Measurements from ENCODE around the gene STK17B.
A peak's percentile ranks its signal among the peaks of the same experiment; 100 is the strongest.

Gene STK17B

DNA sequence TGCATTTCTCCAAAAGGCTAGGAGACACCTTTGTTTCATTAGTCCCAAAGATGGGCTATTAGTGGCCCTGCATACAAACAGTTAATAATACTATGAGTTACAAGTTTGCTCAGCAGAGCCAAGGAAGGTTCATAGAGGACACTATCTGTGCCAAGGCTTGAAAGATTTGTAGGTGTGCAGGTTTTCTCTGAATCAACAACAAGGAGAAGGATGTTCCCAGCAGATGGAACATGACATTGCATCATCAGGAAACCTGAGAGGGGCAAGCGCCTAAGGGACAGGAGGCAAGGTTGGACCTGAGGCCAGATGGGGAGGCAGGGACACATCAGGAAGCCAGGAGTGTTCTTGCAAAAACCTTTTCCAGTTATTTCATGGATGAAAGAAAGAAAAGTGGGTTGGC is 35.4 kb upstream of the STK17B start:
- Histone ChIP-seq H2AFZ (ENCODE audit: low read length) (peak overlapping the region; percentile 51), H3K9me3 (ENCODE audit: insufficient read depth, low read depth, low read length) (no peaks in the 10 kb centered on the region), H4K20me1 (ENCODE audit: insufficient read depth, low read length, poor library complexity, severe bottlenecking) (no peaks in the 10 kb centered on the region), H3K9ac (ENCODE audit: low read depth, low read length, poor library complexity, severe bottlenecking) (no peak overlapping the region), H3K4me2 (ENCODE audit: low read depth, low read length, poor library complexity, severe bottlenecking) (no peak overlapping the region), H3K27me3 (ENCODE audit: insufficient read depth, low read length, poor library complexity, severe bottlenecking) (no peaks in the 10 kb centered on the region), H3K36me3 (ENCODE audit: insufficient read depth, low read length) (no peaks in the 10 kb centered on the region), H3K79me2 (ENCODE audit: insufficient read depth, low read length) (no peaks in the 10 kb centered on the region), H3K4me3 (ENCODE audit: low read length, poor library complexity, severe bottlenecking) (no peak overlapping the region), H3F3A (ENCODE audit: low read depth) (peaks cover 6% of the 10 kb centered on the region; the same call in 1 of the 2 replicates), H3K9me2 (replicated peaks; ENCODE audit: low read depth, low read length) (no peaks in the 10 kb centered on the region), H3K4me1 (ENCODE audit: insufficient read depth, low read length, poor library complexity, severe bottlenecking) (peaks cover 39% of the 10 kb centered on the region)
- TF ChIP-seq EZH2phosphoT487 (IDR thresholded peaks at IDR 0.05; ENCODE audit: borderline replicate concordance), result no peak
- TF ChIP-seq, protein P1, sequence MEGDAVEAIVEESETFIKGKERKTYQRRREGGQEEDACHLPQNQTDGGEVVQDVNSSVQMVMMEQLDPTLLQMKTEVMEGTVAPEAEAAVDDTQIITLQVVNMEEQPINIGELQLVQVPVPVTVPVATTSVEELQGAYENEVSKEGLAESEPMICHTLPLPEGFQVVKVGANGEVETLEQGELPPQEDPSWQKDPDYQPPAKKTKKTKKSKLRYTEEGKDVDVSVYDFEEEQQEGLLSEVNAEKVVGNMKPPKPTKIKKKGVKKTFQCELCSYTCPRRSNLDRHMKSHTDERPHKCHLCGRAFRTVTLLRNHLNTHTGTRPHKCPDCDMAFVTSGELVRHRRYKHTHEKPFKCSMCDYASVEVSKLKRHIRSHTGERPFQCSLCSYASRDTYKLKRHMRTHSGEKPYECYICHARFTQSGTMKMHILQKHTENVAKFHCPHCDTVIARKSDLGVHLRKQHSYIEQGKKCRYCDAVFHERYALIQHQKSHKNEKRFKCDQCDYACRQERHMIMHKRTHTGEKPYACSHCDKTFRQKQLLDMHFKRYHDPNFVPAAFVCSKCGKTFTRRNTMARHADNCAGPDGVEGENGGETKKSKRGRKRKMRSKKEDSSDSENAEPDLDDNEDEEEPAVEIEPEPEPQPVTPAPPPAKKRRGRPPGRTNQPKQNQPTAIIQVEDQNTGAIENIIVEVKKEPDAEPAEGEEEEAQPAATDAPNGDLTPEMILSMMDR (conservative IDR thresholded peaks at IDR 0.05; ENCODE audit: low read length), result no peak

DNA sequence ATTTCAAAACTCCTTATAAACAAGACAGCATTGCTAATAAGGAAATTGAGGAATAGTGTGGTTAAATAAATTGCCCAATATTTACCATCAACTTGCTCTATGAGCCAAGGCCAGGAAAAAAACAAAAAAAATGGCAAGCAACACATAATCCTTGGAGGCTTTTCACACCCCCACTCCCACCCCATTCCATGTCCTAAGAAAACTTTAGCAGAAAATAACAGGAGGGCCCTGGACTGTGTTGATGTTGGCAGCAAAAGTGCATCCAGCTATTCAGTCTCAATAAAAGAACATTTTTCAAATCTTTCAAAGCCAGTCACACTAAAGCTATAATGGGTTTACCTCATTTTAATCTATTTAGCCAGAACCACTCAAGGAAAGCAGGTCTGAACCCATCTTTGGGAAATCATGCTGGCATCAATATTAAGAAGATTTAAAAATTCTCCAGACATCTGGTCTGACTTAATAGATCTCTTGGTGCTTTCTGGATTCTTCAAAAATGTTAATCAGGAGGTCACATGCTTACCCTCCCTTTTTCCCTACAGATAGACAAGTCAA is 34.6 kb upstream of the STK17B start:
- H3K4me3 ChIP-seq (ENCODE audit: low read length, poor library complexity, severe bottlenecking), result no peak overlapping the region
- H2AFZ ChIP-seq (ENCODE audit: low read length), result peak overlapping the region; percentile 51; the same call in 1 of the 2 replicates
- peaks cover 41% of the 10 kb centered on the region for H3K4me1 ChIP-seq (ENCODE audit: insufficient read depth, low read length, poor library complexity, severe bottlenecking)
- no peaks in the 10 kb centered on the region for H3K79me2 ChIP-seq (ENCODE audit: insufficient read depth, low read length)
- peaks cover 1% of the 10 kb centered on the region; the same call in 1 of the 2 replicates for H3F3A ChIP-seq (ENCODE audit: low read depth)
- H3K36me3 ChIP-seq (ENCODE audit: insufficient read depth, low read length), result no peaks in the 10 kb centered on the region
- H3K9me3 ChIP-seq (ENCODE audit: insufficient read depth, low read depth, low read length), result no peaks in the 10 kb centered on the region
- no peak overlapping the region for H3K9ac ChIP-seq (ENCODE audit: low read depth, low read length, poor library complexity, severe bottlenecking)
- no peaks in the 10 kb centered on the region for H3K9me2 ChIP-seq (replicated peaks; ENCODE audit: low read depth, low read length)
- no peak for TF ChIP-seq EZH2phosphoT487 (IDR thresholded peaks at IDR 0.05; ENCODE audit: borderline replicate concordance)
- TF ChIP-seq, protein P1 (conservative IDR thresholded peaks at IDR 0.05; ENCODE audit: low read length), result no peak
- H3K4me2 ChIP-seq (ENCODE audit: low read depth, low read length, poor library complexity, severe bottlenecking), result no peak overlapping the region
- H3K27me3 ChIP-seq (ENCODE audit: insufficient read depth, low read length, poor library complexity, severe bottlenecking), result no peaks in the 10 kb centered on the region
- no peaks in the 10 kb centered on the region for H4K20me1 ChIP-seq (ENCODE audit: insufficient read depth, low read length, poor library complexity, severe bottlenecking)

DNA sequence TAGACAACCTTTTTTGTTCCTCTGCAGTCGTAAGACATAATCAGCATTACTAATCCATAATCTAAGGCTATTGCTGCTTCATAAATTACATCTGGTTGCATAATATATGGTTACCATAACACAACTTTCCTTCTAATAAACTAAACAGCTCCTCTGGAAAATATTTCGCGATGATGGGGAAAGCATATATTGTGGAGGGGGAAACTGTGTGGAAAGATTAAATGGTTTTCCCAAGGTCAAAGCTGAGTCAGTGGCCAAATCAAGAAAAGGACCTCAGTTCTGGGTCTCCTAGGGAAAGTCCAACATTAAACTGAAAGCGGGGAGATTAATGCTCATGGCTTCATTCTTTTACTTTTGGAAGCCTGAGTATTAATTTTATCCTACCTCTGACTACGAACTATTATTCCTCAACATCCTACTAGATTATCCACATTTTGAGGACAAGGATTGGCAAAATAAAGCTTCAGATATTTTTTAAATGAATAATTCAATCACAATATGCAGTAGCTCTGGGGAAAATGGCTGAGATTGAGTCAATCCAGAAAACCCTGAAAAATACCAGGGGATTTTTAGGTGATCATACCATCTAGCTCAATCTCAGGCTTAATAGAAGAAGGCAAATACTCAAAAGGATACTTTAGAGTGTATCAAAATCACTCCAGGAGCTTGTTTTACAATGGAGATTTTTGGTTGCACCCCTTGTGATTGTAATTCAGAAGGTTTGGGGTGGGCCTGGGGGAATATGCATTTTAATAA is 33.8 kb upstream of the STK17B start:
- H3K4me1 ChIP-seq (ENCODE audit: insufficient read depth, low read length, poor library complexity, severe bottlenecking), result peaks cover 43% of the 10 kb centered on the region
- TF ChIP-seq, protein P1 (conservative IDR thresholded peaks at IDR 0.05; ENCODE audit: low read length), result no peak
- TF ChIP-seq EZH2phosphoT487 (IDR thresholded peaks at IDR 0.05; ENCODE audit: borderline replicate concordance), result no peak
- H3K4me2 ChIP-seq (ENCODE audit: low read depth, low read length, poor library complexity, severe bottlenecking), result no peak overlapping the region
- H3K36me3 ChIP-seq (ENCODE audit: insufficient read depth, low read length), result no peaks in the 10 kb centered on the region
- H3K9me2 ChIP-seq (replicated peaks; ENCODE audit: low read depth, low read length), result no peaks in the 10 kb centered on the region
- no peak overlapping the region for H2AFZ ChIP-seq (ENCODE audit: low read length)
- no peaks in the 10 kb centered on the region for H3F3A ChIP-seq (ENCODE audit: low read depth)
- H4K20me1 ChIP-seq (ENCODE audit: insufficient read depth, low read length, poor library complexity, severe bottlenecking), result no peaks in the 10 kb centered on the region
- H3K9me3 ChIP-seq (ENCODE audit: insufficient read depth, low read depth, low read length), result no peaks in the 10 kb centered on the region
- no peak overlapping the region for H3K9ac ChIP-seq (ENCODE audit: low read depth, low read length, poor library complexity, severe bottlenecking)
- no peak overlapping the region for H3K4me3 ChIP-seq (ENCODE audit: low read length, poor library complexity, severe bottlenecking)
- H3K79me2 ChIP-seq (ENCODE audit: insufficient read depth, low read length), result no peaks in the 10 kb centered on the region
- no peaks in the 10 kb centered on the region for H3K27me3 ChIP-seq (ENCODE audit: insufficient read depth, low read length, poor library complexity, severe bottlenecking)
